OCI-LY3 (cell line): ENCODE data around the gene PTDSS2.

Experiments used
- EZH2phosphoT487 ChIP-seq: fragments of 200-600 bp; shearing (Covaris generic); IDR thresholded peaks from 2 replicates; pipeline ENCODE4 v1.6.1; 2018; ENCODE audit warnings: antibody characterized with exemption, mixed run types, low read depth
- TF ChIP-seq, protein P1 (sequence below): fragments of 200-600, 300-600 bp; sonication (generic); IDR thresholded peaks from 2 replicates; pipeline ENCODE4 v1.5.1; 2014; ENCODE audit warnings: antibody characterized with exemption, low read length, low read depth

DNA sequence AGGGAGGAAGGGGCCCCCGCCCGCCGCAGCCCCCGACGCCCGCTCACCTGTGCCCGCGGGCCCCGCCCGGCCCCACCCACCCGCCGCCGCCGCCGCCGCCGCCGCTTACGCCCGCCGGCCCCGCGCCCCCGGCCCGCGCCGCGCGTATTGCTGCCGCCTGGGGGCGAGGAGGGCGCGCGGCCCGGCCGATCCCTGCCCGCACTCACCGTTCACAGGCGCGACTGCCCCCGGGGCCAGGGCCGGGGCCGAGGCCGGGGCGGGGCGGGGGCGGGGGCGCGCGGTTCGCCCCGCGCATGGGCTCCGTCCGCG, 85.1 kb downstream of the PTDSS2 start:
- TF ChIP-seq, protein P1, sequence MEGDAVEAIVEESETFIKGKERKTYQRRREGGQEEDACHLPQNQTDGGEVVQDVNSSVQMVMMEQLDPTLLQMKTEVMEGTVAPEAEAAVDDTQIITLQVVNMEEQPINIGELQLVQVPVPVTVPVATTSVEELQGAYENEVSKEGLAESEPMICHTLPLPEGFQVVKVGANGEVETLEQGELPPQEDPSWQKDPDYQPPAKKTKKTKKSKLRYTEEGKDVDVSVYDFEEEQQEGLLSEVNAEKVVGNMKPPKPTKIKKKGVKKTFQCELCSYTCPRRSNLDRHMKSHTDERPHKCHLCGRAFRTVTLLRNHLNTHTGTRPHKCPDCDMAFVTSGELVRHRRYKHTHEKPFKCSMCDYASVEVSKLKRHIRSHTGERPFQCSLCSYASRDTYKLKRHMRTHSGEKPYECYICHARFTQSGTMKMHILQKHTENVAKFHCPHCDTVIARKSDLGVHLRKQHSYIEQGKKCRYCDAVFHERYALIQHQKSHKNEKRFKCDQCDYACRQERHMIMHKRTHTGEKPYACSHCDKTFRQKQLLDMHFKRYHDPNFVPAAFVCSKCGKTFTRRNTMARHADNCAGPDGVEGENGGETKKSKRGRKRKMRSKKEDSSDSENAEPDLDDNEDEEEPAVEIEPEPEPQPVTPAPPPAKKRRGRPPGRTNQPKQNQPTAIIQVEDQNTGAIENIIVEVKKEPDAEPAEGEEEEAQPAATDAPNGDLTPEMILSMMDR = no peak
- no peak for TF ChIP-seq EZH2phosphoT487
